ENCODE data around the gene BABAM2.

DNA sequence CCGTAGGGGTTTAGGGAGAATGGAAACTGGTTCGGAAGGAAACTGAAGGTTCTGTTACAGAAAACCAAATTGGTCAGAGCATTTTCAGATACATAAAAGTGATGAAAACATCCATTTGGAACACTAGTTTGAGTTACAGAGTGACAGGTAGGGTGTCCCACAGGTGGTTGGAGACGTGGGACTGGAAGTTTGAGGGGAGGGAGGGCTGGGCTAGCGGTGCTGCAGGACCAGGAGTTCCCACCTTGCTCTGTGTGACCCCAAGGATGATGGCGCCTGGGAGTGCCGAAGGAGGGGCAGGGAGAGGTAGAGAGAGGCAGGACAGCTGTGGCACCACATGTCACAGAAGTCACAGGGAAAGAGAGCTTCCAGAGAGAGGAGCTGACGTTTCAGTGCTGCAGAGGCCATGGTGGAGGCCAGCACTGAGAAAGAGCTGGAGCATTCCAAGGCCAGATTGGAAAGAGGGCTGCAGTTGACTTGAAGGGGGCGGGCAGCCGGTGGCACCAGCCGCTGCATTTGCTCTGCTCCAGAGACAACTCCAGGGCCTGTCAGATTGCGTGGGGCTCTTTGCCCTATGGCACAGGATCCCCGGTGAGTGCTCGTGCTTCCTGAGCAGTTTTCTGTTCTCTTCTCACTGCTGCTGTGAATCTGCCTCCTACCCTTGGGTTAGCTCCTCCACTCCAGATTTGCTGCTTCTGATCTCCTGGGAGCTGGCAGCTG is 445.9 kb downstream of the BABAM2 start:
- TF ChIP-seq, protein P1, sequence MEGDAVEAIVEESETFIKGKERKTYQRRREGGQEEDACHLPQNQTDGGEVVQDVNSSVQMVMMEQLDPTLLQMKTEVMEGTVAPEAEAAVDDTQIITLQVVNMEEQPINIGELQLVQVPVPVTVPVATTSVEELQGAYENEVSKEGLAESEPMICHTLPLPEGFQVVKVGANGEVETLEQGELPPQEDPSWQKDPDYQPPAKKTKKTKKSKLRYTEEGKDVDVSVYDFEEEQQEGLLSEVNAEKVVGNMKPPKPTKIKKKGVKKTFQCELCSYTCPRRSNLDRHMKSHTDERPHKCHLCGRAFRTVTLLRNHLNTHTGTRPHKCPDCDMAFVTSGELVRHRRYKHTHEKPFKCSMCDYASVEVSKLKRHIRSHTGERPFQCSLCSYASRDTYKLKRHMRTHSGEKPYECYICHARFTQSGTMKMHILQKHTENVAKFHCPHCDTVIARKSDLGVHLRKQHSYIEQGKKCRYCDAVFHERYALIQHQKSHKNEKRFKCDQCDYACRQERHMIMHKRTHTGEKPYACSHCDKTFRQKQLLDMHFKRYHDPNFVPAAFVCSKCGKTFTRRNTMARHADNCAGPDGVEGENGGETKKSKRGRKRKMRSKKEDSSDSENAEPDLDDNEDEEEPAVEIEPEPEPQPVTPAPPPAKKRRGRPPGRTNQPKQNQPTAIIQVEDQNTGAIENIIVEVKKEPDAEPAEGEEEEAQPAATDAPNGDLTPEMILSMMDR (conservative IDR thresholded peaks at IDR 0.05; ENCODE audit: low read depth in 2 of 2): no peak
- TF ChIP-seq JUNB (IDR thresholded peaks at IDR 0.05; ENCODE audit: unreplicated experiment): no peak
- no peak for TF ChIP-seq EZH2 (IDR thresholded peaks at IDR 0.05; ENCODE audit: low read depth, unreplicated experiment)
- TF ChIP-seq EZH2phosphoT487 (IDR thresholded peaks at IDR 0.05; ENCODE audit: unreplicated experiment): no peak
- TF ChIP-seq POLR2AphosphoS5 (IDR thresholded peaks at IDR 0.05; ENCODE audit: low read depth): no peak
- TF ChIP-seq CREB1 (CRISPR knock-in tag; IDR thresholded peaks at IDR 0.05; ENCODE audit: low read depth): no peak
- TF ChIP-seq REST (IDR thresholded peaks at IDR 0.05; ENCODE audit: unreplicated experiment): no peak
- TF ChIP-seq NANOG (IDR thresholded peaks at IDR 0.05; ENCODE audit: borderline replicate concordance): no peak
- TF ChIP-seq ZNF331 (CRISPR knock-in tag; IDR thresholded peaks at IDR 0.05; ENCODE audit: low read depth): no peak
- no peak for TF ChIP-seq STAT1 (IDR thresholded peaks at IDR 0.05; ENCODE audit: unreplicated experiment)
- no peak for TF ChIP-seq ZNF114 (CRISPR knock-in tag; IDR thresholded peaks at IDR 0.05)
